Parathyroid adenoma (tissue), 2 donors: ENCODE data around the gene NWD2.
A peak's percentile ranks its signal among the peaks of the same experiment; 100 is the strongest.

ENCODE experiments used
- H2AFZ ChIP-seq: fragments of 300-600 bp; sonication (generic); one replicate; pipeline ENCODE4 v1.7.0; 2017; ENCODE audit warnings: antibody characterized with exemption, mild to moderate bottlenecking
- H3K27ac ChIP-seq: fragments of 300-600 bp; sonication (generic); one replicate; pipeline ENCODE4 v1.7.0; 2017
- H3K27me3 ChIP-seq: fragments of 300-600 bp; sonication (generic); one replicate; pipeline ENCODE4 v1.7.0; 2017; ENCODE audit warnings: low read length; ENCODE audit not compliant: control insufficient read depth, insufficient read depth
- H3K36me3 ChIP-seq: fragments of 300-600 bp; sonication (generic); one replicate; pipeline ENCODE4 v1.7.0; 2017; ENCODE audit warnings: low read length; ENCODE audit not compliant: control insufficient read depth, insufficient read depth
- H3K4me1 ChIP-seq: fragments of 300-600 bp; sonication (generic); one replicate; pipeline ENCODE4 v1.7.0; 2017; ENCODE audit warnings: control low read depth
- H3K4me2 ChIP-seq: fragments of 300-600 bp; sonication (generic); one replicate; pipeline ENCODE4 v1.7.0; 2017; ENCODE audit warnings: low read length
- H3K4me3 ChIP-seq: fragments of 300-600 bp; sonication (generic); one replicate; pipeline ENCODE4 v1.7.0; 2017; ENCODE audit warnings: low read depth, low read length
- H3K79me2 ChIP-seq: fragments of 300-600 bp; sonication (generic); one replicate; pipeline ENCODE4 v1.7.0; 2017; ENCODE audit warnings: control low read depth
- H3K9ac ChIP-seq: fragments of 300-600 bp; sonication (generic); one replicate; pipeline ENCODE4 v1.7.0; 2017; ENCODE audit warnings: mild to moderate bottlenecking
- H3K9me3 ChIP-seq: fragments of 300-600 bp; sonication (generic); one replicate; pipeline ENCODE4 v1.7.0; 2017; ENCODE audit warnings: low read length; ENCODE audit not compliant: control insufficient read depth
- TF ChIP-seq, protein P1 (sequence below): fragments of 300-600 bp; sonication (generic); IDR thresholded peaks from one replicate; pipeline ENCODE4 v1.7.0; 2017; ENCODE audit warnings: antibody characterized with exemption, mild to moderate bottlenecking
- donor health status: primary hyperparathyroidism.

NWD2 gene

DNA sequence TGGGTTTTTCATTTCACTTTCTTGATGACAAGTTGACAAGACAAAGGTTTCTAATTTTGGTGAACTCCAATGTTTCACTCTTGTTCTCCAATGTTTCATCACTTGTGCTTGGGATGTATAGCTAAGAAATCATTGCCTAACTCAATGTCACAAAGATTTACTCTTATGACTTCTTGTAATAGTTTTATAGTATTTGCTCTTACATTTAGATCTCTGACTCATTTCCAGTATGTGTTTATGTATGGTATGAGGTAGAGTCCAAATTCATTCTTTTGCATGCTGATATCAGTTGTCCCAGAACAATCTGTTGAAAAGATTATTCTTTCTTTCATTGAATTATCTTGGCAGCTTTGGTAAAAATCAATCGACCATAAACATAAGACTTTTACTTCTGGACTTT lies 12.2 kb upstream of the NWD2 start:
- Histone ChIP-seq H3K4me1 (no peaks in the 10 kb centered on the region), H2AFZ (no peak overlapping the region), H3K4me3 (no peak overlapping the region)

DNA sequence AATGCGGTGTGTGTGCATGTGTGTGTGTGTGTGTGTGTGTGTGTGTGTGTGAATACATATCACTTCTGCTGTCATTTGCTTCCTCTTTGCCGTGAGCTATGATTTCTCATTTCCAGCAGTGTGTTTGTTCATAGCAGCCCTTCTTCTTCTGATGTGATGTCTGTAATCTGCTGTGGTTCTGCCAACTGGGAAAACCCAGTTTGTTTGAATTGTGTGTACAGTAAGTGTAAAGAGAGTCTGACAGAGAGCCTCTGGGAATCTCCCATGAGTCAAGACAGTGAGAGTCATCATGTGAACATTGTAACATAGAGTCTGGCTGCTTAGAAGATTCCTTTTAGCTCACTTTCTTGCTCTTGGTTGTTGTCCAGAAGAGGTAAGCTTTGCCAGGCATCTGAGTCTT lies 8.4 kb upstream of the NWD2 start:
- no peaks in the 10 kb centered on the region for H3K4me1 ChIP-seq
- no peaks in the 10 kb centered on the region for H3K27me3 ChIP-seq
- TF ChIP-seq, protein P1, sequence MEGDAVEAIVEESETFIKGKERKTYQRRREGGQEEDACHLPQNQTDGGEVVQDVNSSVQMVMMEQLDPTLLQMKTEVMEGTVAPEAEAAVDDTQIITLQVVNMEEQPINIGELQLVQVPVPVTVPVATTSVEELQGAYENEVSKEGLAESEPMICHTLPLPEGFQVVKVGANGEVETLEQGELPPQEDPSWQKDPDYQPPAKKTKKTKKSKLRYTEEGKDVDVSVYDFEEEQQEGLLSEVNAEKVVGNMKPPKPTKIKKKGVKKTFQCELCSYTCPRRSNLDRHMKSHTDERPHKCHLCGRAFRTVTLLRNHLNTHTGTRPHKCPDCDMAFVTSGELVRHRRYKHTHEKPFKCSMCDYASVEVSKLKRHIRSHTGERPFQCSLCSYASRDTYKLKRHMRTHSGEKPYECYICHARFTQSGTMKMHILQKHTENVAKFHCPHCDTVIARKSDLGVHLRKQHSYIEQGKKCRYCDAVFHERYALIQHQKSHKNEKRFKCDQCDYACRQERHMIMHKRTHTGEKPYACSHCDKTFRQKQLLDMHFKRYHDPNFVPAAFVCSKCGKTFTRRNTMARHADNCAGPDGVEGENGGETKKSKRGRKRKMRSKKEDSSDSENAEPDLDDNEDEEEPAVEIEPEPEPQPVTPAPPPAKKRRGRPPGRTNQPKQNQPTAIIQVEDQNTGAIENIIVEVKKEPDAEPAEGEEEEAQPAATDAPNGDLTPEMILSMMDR: no peak
- H3K9ac ChIP-seq: no peak overlapping the region
- no peaks in the 10 kb centered on the region for H3K79me2 ChIP-seq
- H3K4me3 ChIP-seq: no peak overlapping the region
- no peak overlapping the region for H2AFZ ChIP-seq
- H3K9me3 ChIP-seq: no peaks in the 10 kb centered on the region
- H3K36me3 ChIP-seq: no peaks in the 10 kb centered on the region
- no peak overlapping the region for H3K27ac ChIP-seq
- no peak overlapping the region for H3K4me2 ChIP-seq

More for the DNA sequence above, 12.2 kb upstream of the NWD2 start:
- Histone ChIP-seq H3K36me3 (no peaks in the 10 kb centered on the region), H3K9me3 (no peaks in the 10 kb centered on the region), H3K27ac (no peak overlapping the region), H3K79me2 (no peaks in the 10 kb centered on the region), H3K4me2 (no peak overlapping the region), H3K27me3 (no peaks in the 10 kb centered on the region), H3K9ac (no peak overlapping the region)
- TF ChIP-seq, protein P1: no peak

DNA sequence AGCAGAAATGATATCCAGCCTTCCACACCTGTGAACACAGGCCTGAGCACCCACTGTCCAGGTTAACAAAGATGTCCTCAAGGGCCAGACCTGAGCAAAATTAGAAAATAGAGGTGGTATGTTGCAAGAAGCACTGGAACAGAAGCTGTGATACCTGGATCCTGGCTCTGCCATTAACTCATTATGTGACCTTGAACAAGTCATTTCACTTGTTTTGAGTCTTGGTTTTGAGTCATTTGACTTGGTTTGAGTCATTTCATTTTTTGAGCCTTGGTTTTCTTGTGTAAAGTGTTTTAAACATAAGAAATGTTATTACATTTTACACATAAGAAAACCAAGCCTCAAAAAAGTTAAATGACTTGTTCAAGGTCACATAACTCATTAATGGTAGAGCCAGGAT lies 2.9 kb upstream of the NWD2 start:
- H3K4me1 ChIP-seq: no peaks in the 10 kb centered on the region
- H3K9ac ChIP-seq: no peak overlapping the region
- H3K27me3 ChIP-seq: no peaks in the 10 kb centered on the region
- TF ChIP-seq, protein P1: no peak
- no peak overlapping the region for H3K4me2 ChIP-seq
- no peak overlapping the region for H3K27ac ChIP-seq
- H3K79me2 ChIP-seq: no peaks in the 10 kb centered on the region
- no peak overlapping the region for H2AFZ ChIP-seq
- no peak overlapping the region for H3K4me3 ChIP-seq
- H3K9me3 ChIP-seq: no peaks in the 10 kb centered on the region
- H3K36me3 ChIP-seq: no peaks in the 10 kb centered on the region

DNA sequence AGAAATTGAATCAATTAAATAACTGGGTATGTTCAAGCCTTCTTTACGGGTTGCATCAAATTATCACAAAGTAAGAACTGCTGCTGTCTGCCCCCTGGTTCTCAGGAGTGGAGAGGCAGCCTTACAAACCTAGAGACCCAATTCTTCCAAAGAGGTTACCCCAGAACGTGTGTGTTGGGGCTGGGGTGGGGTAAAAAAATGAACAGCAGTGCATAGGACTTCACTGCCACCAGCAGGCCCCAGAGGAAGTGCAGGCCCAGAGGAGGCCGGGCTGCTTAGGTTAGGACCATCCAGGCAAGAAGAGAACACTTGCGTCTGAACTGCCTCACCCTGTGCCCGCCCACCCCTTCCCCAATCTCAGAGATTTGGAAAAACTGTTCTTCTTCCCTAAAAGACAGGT lies 1.5 kb upstream of the NWD2 start:
- Histone ChIP-seq H3K27ac (no peak overlapping the region), H3K36me3 (no peaks in the 10 kb centered on the region), H3K4me2 (no peak overlapping the region), H3K79me2 (no peaks in the 10 kb centered on the region), H3K27me3 (no peaks in the 10 kb centered on the region), H2AFZ (no peak overlapping the region), H3K9me3 (no peaks in the 10 kb centered on the region), H3K4me3 (no peak overlapping the region), H3K4me1 (no peaks in the 10 kb centered on the region), H3K9ac (no peak overlapping the region)
- TF ChIP-seq, protein P1: no peak

DNA sequence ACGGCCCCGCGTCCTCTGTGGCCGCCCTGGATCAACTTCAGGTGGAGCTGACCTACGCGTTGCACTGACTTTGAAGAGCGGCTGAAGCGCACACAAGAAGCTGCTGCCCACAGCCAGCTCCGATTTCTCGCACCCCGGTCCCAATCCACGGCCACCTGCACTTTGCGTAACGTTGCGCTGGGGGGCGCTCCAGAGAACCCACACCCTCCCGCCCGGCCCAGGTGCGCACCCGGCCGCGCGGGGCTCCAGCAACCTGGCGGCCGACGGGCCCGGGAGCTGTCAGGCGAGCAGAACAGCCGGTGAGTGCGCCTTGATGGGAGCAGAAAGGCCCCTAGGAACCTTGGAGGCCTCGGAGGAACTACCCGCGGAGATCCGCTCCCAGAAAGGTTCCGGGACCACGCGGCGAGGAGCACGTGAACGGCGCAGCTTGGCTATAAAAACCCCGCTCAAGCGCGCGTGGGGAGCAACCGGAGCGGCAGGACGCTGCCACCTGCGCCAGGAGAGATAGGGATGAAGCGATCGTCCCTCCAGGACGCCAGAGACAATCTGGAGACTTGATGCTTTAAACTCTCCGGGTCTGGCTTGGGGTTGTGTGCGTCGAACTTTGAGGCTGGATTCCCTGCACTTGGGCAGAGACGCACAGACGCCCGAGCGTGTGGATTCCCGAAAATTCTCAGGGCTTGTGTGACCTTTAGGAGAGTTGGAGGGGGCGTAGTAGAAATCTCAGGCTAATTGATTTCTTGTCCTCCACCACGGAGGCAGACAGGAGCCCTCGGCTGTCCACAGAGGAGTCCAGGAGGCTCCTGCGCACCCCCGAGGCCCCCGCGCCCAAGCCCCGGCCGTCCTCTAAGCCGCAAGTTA lies 591 bp upstream of the NWD2 start:
- Histone ChIP-seq H3K4me3 (no peak overlapping the region), H3K4me1 (no peaks in the 10 kb centered on the region), H3K27me3 (no peaks in the 10 kb centered on the region), H3K27ac (no peak overlapping the region), H2AFZ (no peak overlapping the region), H3K9me3 (no peaks in the 10 kb centered on the region), H3K36me3 (no peaks in the 10 kb centered on the region), H3K79me2 (no peaks in the 10 kb centered on the region), H3K9ac (no peak overlapping the region), H3K4me2 (peak overlapping the region; percentile 63)
- TF ChIP-seq, protein P1: no peak
